ENCODE data around the gene WRNIP1. TPM values are rescaled to one million over a fixed set of nuclear protein-coding genes. Genes with fewer than 3 reads are reported as not detected.
A peak's percentile ranks its signal among the peaks of the same experiment; 100 is the strongest.

WRNIP1 gene
- total RNA-seq, 1 donor from 2014 or later, result 34.6 TPM

- H3K4me3 Mint-ChIP-seq (ENCODE audit: unreplicated experiment), result peak overlapping the region; percentile 76
- no peaks in the 10 kb centered on the region for H3K9me3 Mint-ChIP-seq (ENCODE audit: low read depth)
- H3K27me3 Mint-ChIP-seq (ENCODE audit: low read depth), result no peaks in the 10 kb centered on the region
- H3K4me1 Mint-ChIP-seq (ENCODE audit: low read depth), result peaks cover 51% of the 10 kb centered on the region
- TF ChIP-seq CTCF (IDR thresholded peaks at IDR 0.05), result peak; percentile 64
- no peak for DNase-seq (ENCODE audit: low spot score)
- peak overlapping the region; percentile 87 for H3K27ac Mint-ChIP-seq (ENCODE audit: unreplicated experiment)
- H3K36me3 Mint-ChIP-seq (ENCODE audit: low read depth), result no peaks in the 10 kb centered on the region
Measured at GRCh38 chr6:2766767-2767656, 1.8 kb downstream of the WRNIP1 start.

- no peak for TF ChIP-seq CTCF (IDR thresholded peaks at IDR 0.05)
- no peaks in the 10 kb centered on the region for H3K36me3 Mint-ChIP-seq (ENCODE audit: low read depth)
- H3K9me3 Mint-ChIP-seq (ENCODE audit: low read depth), result no peaks in the 10 kb centered on the region
- no peaks in the 10 kb centered on the region for H3K27me3 Mint-ChIP-seq (ENCODE audit: low read depth)
- no peak for DNase-seq (ENCODE audit: low spot score)
- H3K4me3 Mint-ChIP-seq (ENCODE audit: unreplicated experiment), result peak overlapping the region; percentile 76
- H3K27ac Mint-ChIP-seq (ENCODE audit: unreplicated experiment), result peak overlapping the region; percentile 67
- H3K4me1 Mint-ChIP-seq (ENCODE audit: low read depth), result peaks cover 53% of the 10 kb centered on the region
Measured at GRCh38 chr6:2767657-2768524, 2.7 kb downstream of the WRNIP1 start.

- TF ChIP-seq CTCF (IDR thresholded peaks at IDR 0.05), result no peak
- H3K9me3 Mint-ChIP-seq (ENCODE audit: low read depth), result no peaks in the 10 kb centered on the region
- H3K27me3 Mint-ChIP-seq (ENCODE audit: low read depth), result no peaks in the 10 kb centered on the region
- no peak for DNase-seq (ENCODE audit: low spot score)
- peaks cover 60% of the 10 kb centered on the region for H3K4me1 Mint-ChIP-seq (ENCODE audit: low read depth)
- no peaks in the 10 kb centered on the region for H3K36me3 Mint-ChIP-seq (ENCODE audit: low read depth)
- peak overlapping the region; percentile 85 for H3K27ac Mint-ChIP-seq (ENCODE audit: unreplicated experiment)
- H3K4me3 Mint-ChIP-seq (ENCODE audit: unreplicated experiment), result peak overlapping the region; percentile 76
Measured at GRCh38 chr6:2768696-2769095, 3.5 kb downstream of the WRNIP1 start.

- peak overlapping the region; percentile 29 for H3K27ac Mint-ChIP-seq (ENCODE audit: unreplicated experiment)
- peaks cover 54% of the 10 kb centered on the region for H3K4me1 Mint-ChIP-seq (ENCODE audit: low read depth)
- no peak for DNase-seq (ENCODE audit: low spot score)
- no peak for TF ChIP-seq CTCF (IDR thresholded peaks at IDR 0.05)
- H3K4me3 Mint-ChIP-seq (ENCODE audit: unreplicated experiment), result peak overlapping the region; percentile 43
- no peaks in the 10 kb centered on the region for H3K27me3 Mint-ChIP-seq (ENCODE audit: low read depth)
- no peaks in the 10 kb centered on the region for H3K9me3 Mint-ChIP-seq (ENCODE audit: low read depth)
- H3K36me3 Mint-ChIP-seq (ENCODE audit: low read depth), result no peaks in the 10 kb centered on the region
Measured at GRCh38 chr6:2770171-2770570, 5.0 kb downstream of the WRNIP1 start.

GRCh38 chr6:2771079-2771478 is 5.9 kb downstream of the WRNIP1 start:
- no peaks in the 10 kb centered on the region for H3K9me3 Mint-ChIP-seq (ENCODE audit: low read depth)
- no peak overlapping the region for H3K27ac Mint-ChIP-seq (ENCODE audit: unreplicated experiment)
- DNase-seq (ENCODE audit: low spot score), result no peak
- no peaks in the 10 kb centered on the region for H3K27me3 Mint-ChIP-seq (ENCODE audit: low read depth)
- H3K4me3 Mint-ChIP-seq (ENCODE audit: unreplicated experiment), result no peak overlapping the region
- peaks cover 54% of the 10 kb centered on the region for H3K4me1 Mint-ChIP-seq (ENCODE audit: low read depth)
- TF ChIP-seq CTCF (IDR thresholded peaks at IDR 0.05), result no peak
- H3K36me3 Mint-ChIP-seq (ENCODE audit: low read depth), result no peaks in the 10 kb centered on the region
